ENCODE results near the gene DENND1A.

DNA sequence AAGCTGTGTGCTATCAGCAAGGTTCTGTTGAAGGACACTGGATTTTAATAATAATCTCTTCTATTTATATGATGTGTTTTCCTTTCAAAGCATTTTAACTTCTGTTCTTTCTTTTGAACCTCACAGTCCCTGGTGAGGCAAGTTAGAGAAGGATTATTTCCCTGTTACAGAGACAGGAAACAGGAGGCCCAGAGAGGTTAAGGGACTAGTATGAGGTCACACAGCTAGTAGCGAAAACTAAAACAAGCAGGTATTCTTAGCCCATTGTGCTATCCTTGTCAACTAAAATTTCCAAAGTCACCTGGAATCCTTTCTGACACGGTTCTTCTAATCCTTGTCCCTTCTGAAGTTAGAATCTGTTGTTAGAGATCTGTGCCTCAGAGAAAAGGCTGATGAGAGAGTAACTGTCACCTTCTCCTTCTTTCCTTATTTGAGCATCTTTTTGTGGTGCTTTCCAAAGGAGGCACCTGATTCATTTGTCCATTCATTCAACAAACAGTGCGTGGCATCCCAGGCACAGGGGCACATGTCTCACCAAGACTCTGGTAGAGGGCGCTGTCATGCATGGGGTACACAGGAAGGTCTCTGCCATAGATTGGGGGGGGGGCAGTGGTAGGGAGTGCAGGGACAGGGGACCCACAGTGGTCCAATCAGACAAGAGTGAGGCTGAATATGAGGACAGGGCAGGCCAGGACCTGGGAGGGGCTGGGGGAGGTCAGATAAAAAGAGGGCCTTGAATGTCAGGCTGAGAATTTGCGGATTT, 512.5 kb downstream of the DENND1A start:
- no peak for TF ChIP-seq POLR2AphosphoS5 (IDR thresholded peaks at IDR 0.05; ENCODE audit: borderline replicate concordance, low read depth, low read length)
- TF ChIP-seq EZH2 (IDR thresholded peaks at IDR 0.05) = no peak
